Trophoblast cell (in vitro differentiated cells and primary cell): Measurements from ENCODE around the gene N4BP2L2.

Source experiments
- DNase-seq, 2 donors: peaks; one replicate each; pipeline ENCODE4 v3.0.0-alpha.2; 2016
- H2AFZ ChIP-seq: 2 replicates; pipeline ENCODE4 v1.6.1; 2013; ENCODE audit warnings: low read length, moderate library complexity, mild to moderate bottlenecking; ENCODE audit not compliant: insufficient read depth, poor library complexity
- H2AK5ac ChIP-seq: 2 replicates; pipeline ENCODE4 v1.6.1; 2013; ENCODE audit warnings: mild to moderate bottlenecking, low read length
- H2BK120ac ChIP-seq: 2 replicates; pipeline ENCODE4 v1.6.1; 2013; ENCODE audit warnings: low read length, mild to moderate bottlenecking, moderate library complexity; ENCODE audit not compliant: insufficient read depth, poor library complexity
- H2BK12ac ChIP-seq: 2 replicates; pipeline ENCODE4 v1.6.1; 2013; ENCODE audit warnings: mild to moderate bottlenecking, low read length, moderate library complexity
- H2BK5ac ChIP-seq: 2 replicates; pipeline ENCODE4 v1.6.1; 2013; ENCODE audit warnings: low read length, low read depth, moderate library complexity, mild to moderate bottlenecking; ENCODE audit not compliant: poor library complexity
- H3K14ac ChIP-seq: 2 replicates; pipeline ENCODE4 v1.6.1; 2013; ENCODE audit warnings: mild to moderate bottlenecking, low read length
- H3K18ac ChIP-seq: 2 replicates; pipeline ENCODE4 v1.6.1; 2013; ENCODE audit warnings: mild to moderate bottlenecking, low read length
- H3K23ac ChIP-seq: 2 replicates; pipeline ENCODE4 v1.6.1; 2013; ENCODE audit warnings: low read length
- H3K27ac ChIP-seq: 2 replicates; pipeline ENCODE4 v1.5.1; 2013; ENCODE audit warnings: low read depth, mild to moderate bottlenecking, inconsistent platforms, low read length, moderate library complexity
- H3K27me3 ChIP-seq: 2 replicates; pipeline ENCODE4 v1.6.1; 2013; ENCODE audit warnings: inconsistent platforms, mild to moderate bottlenecking, low read length, moderate library complexity; ENCODE audit not compliant: insufficient read depth
- H3K36me3 ChIP-seq, 2 experiments: 1 replicate in 1 of 2; 2 replicates in 1 of 2; pipeline ENCODE4 v1.6.1; 2013; ENCODE audit warnings: low read length in 2 of 2, mild to moderate bottlenecking in 2 of 2, moderate library complexity in 1 of 2; ENCODE audit not compliant: insufficient read depth in 2 of 2, control insufficient read depth in 1 of 2
- H3K4ac ChIP-seq: 2 replicates; pipeline ENCODE4 v1.6.1; 2013; ENCODE audit warnings: low read depth, mild to moderate bottlenecking, low read length, moderate library complexity
- H3K4me1 ChIP-seq, 2 experiments: 1 replicate in 1 of 2; 2 replicates in 1 of 2; pipeline ENCODE4 v1.6.1; 2013; ENCODE audit warnings: low read length in 2 of 2, mild to moderate bottlenecking in 2 of 2, moderate library complexity in 1 of 2; ENCODE audit not compliant: insufficient read depth in 2 of 2, control insufficient read depth in 1 of 2
- H3K4me2 ChIP-seq: 2 replicates; pipeline ENCODE4 v1.6.1; 2013; ENCODE audit warnings: inconsistent platforms, mild to moderate bottlenecking, low read length, moderate library complexity
- H3K4me3 ChIP-seq: 2 replicates; pipeline ENCODE4 v1.5.1; 2013; ENCODE audit warnings: mild to moderate bottlenecking, low read depth, low read length, inconsistent platforms
- H3K79me1 ChIP-seq: one replicate; pipeline ENCODE4 v1.6.1; 2013; ENCODE audit warnings: low read length
- H3K79me2 ChIP-seq: 2 replicates; pipeline ENCODE4 v1.6.1; 2013; ENCODE audit warnings: low read length, mild to moderate bottlenecking; ENCODE audit not compliant: control insufficient read depth, insufficient read depth, poor library complexity
- H3K9ac ChIP-seq: 2 replicates; pipeline ENCODE4 v1.6.1; 2013; ENCODE audit warnings: mild to moderate bottlenecking, low read length
- H3K9me3 ChIP-seq: 2 replicates; pipeline ENCODE4 v1.6.1; 2013; ENCODE audit warnings: low read depth, mild to moderate bottlenecking, control low read depth, inconsistent platforms, low read length; ENCODE audit not compliant: insufficient read depth
- H4K12ac ChIP-seq: 2 replicates; pipeline ENCODE4 v1.6.1; 2013; ENCODE audit warnings: low read depth, mild to moderate bottlenecking, low read length, moderate library complexity
- H4K8ac ChIP-seq: 2 replicates; pipeline ENCODE4 v1.6.1; 2013; ENCODE audit warnings: low read depth, mild to moderate bottlenecking, low read length, moderate library complexity
- H4K91ac ChIP-seq: one replicate; pipeline ENCODE4 v1.6.1; 2013; ENCODE audit warnings: low read depth, mild to moderate bottlenecking, low read length, moderate library complexity
- WGBS: extraction: QIAGEN DNeasy Blood & Tissue Kit; methylation state at CpG from one replicate; pipeline ENCODE4 v1.1.7; 2013; ENCODE audit warnings: missing lambda C conversion rate; ENCODE audit not compliant: insufficient read length, insufficient coverage; ENCODE audit errors: extremely low coverage; 5-methylcytosine and 5-hydroxymethylcytosine counted together

Gene N4BP2L2

DNA sequence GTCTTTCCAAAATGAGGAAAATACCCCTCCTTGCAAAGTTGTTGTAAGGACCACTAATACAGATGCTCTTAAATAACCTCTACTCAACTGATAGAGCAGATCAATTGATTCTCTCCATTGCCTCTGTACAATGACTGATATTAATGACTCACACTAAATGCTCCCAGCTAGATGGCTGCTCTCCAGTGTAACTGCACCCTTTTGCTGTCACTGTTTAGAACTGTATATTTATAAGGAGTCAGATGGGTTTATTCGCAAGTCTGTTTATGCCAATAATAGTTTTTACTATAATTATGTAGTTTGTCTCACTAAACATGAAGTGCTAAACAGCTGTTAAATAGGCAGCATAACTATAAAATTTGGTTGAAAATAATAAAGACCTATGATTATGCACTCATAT, 89.6 kb downstream of the N4BP2L2 start:
- H2BK120ac ChIP-seq = no peak overlapping the region
- no peak overlapping the region for H3K14ac ChIP-seq
- no peaks in the 10 kb centered on the region for H3K9me3 ChIP-seq
- H2AFZ ChIP-seq = no peak overlapping the region
- DNase-seq = no peak
- no peak overlapping the region for H4K91ac ChIP-seq
- no peaks in the 10 kb centered on the region for H3K79me2 ChIP-seq
- no peak overlapping the region for H3K4me3 ChIP-seq
- H2BK5ac ChIP-seq = no peak overlapping the region
- no peak overlapping the region for H3K9ac ChIP-seq
- H3K36me3 ChIP-seq = peaks cover 0 to 1% of the 10 kb centered on the region in 2 experiments
- no peak overlapping the region for H4K8ac ChIP-seq
- H3K27me3 ChIP-seq = no peaks in the 10 kb centered on the region
- H4K12ac ChIP-seq = no peak overlapping the region
- H3K23ac ChIP-seq = no peak overlapping the region
- no peak overlapping the region for H3K27ac ChIP-seq
- H3K4ac ChIP-seq = no peak overlapping the region
- H2BK12ac ChIP-seq = no peak overlapping the region
- no peak overlapping the region for H2AK5ac ChIP-seq
- H3K79me1 ChIP-seq = no peaks in the 10 kb centered on the region
- H3K4me1 ChIP-seq = no peaks in the 10 kb centered on the region
- no peak overlapping the region for H3K4me2 ChIP-seq
- no peak overlapping the region for H3K18ac ChIP-seq
- WGBS = no CpG with 5 or more reads among the region's 1 CpG

DNA sequence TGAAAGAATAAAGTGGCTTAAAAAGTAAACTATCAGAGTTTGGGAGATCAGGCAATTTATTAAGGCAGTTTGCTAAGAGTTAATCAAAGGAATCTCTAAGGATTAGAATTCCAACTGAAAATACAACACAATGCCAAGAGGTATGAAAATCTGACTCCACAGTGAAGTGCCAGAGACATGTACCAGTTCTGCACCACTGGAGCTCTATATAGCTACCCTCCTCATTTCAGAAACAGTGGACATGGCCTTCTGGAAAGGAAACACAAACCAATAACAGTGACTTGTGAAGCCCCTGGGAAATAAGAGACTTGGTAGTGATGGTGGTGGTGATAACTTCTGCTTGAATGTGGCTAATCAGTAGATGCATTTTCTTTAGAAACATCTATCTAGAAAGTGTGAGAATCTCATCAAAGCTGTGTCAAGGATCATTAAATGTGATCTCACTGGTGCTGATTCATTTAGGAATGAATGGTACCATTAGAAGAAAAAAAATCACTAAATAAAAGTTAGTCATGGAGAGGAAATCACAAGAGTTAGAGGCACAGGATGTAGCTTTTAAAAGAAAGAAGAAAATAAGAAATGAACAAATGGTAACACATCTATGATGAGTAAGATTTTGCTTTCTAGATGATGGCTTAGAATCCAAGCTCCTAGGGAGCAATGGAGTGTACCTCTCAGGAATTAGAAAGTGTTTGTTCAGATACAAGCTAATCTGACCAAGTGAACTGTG, 90.5 kb downstream of the N4BP2L2 start:
- H3K36me3 ChIP-seq = peaks cover 0 to 1% of the 10 kb centered on the region in 2 experiments
- H2AK5ac ChIP-seq = no peak overlapping the region
- H3K79me2 ChIP-seq = no peaks in the 10 kb centered on the region

GRCh38 chr13:32446773-32447465, 91.7 kb downstream of the N4BP2L2 start:
- Histone ChIP-seq H3K14ac (no peak overlapping the region), H2AFZ (no peak overlapping the region)

More for the DNA sequence above, 90.5 kb downstream of the N4BP2L2 start:
- no peaks in the 10 kb centered on the region for H3K79me1 ChIP-seq
- no peak overlapping the region for H3K14ac ChIP-seq
- no peak overlapping the region for H2BK5ac ChIP-seq
- H3K4me3 ChIP-seq = no peak overlapping the region
- H4K91ac ChIP-seq = no peak overlapping the region
- no peak overlapping the region for H3K4me2 ChIP-seq
- no peak overlapping the region for H4K12ac ChIP-seq
- H3K27me3 ChIP-seq = no peaks in the 10 kb centered on the region
- H3K4ac ChIP-seq = no peak overlapping the region
- H3K4me1 ChIP-seq = no peaks in the 10 kb centered on the region
- H3K18ac ChIP-seq = no peak overlapping the region
- no peak for DNase-seq
- no peak overlapping the region for H2BK12ac ChIP-seq
- no peak overlapping the region for H3K9ac ChIP-seq
- no peak overlapping the region for H2AFZ ChIP-seq
- H3K9me3 ChIP-seq = no peaks in the 10 kb centered on the region
- no peak overlapping the region for H4K8ac ChIP-seq
- H2BK120ac ChIP-seq = no peak overlapping the region
- H3K27ac ChIP-seq = no peak overlapping the region
- H3K23ac ChIP-seq = no peak overlapping the region

GRCh38 chr13:32446220-32446619, 92.4 kb downstream of the N4BP2L2 start:
- Histone ChIP-seq H2AFZ (no peak overlapping the region), H4K8ac (no peak overlapping the region), H3K23ac (no peak overlapping the region), H2BK5ac (no peak overlapping the region), H2BK12ac (no peak overlapping the region), H3K36me3 (no peaks in the 10 kb centered on the region), H3K27me3 (no peaks in the 10 kb centered on the region), H2AK5ac (no peak overlapping the region), H2BK120ac (no peak overlapping the region), H3K4ac (no peak overlapping the region), H3K9ac (no peak overlapping the region), H3K14ac (no peak overlapping the region), H3K79me2 (no peaks in the 10 kb centered on the region), H3K4me2 (no peak overlapping the region), H3K18ac (no peak overlapping the region), H4K91ac (no peak overlapping the region), H3K9me3 (no peaks in the 10 kb centered on the region), H3K27ac (no peak overlapping the region), H3K4me1 (no peaks in the 10 kb centered on the region), H3K4me3 (no peak overlapping the region), H4K12ac (no peak overlapping the region), H3K79me1 (no peaks in the 10 kb centered on the region)
- WGBS = no CpG with 5 or more reads among the region's 3 CpGs
- no peak for DNase-seq

More at GRCh38 chr13:32446773-32447465, 91.7 kb downstream of the N4BP2L2 start:
- Histone ChIP-seq H3K4me2 (no peak overlapping the region), H3K9ac (no peak overlapping the region), H3K79me1 (no peaks in the 10 kb centered on the region), H4K12ac (no peak overlapping the region), H3K9me3 (no peaks in the 10 kb centered on the region), H3K18ac (no peak overlapping the region), H2AK5ac (no peak overlapping the region), H3K23ac (no peak overlapping the region), H2BK12ac (no peak overlapping the region), H4K8ac (no peak overlapping the region), H3K27me3 (no peaks in the 10 kb centered on the region), H2BK120ac (no peak overlapping the region), H3K4me3 (no peak overlapping the region), H2BK5ac (no peak overlapping the region), H3K4ac (no peak overlapping the region), H3K4me1 (no peaks in the 10 kb centered on the region), H4K91ac (no peak overlapping the region), H3K79me2 (no peaks in the 10 kb centered on the region), H3K27ac (no peak overlapping the region), H3K36me3 (peaks cover 0 to 1% of the 10 kb centered on the region in 2 experiments)
- no peak for DNase-seq
- WGBS = no CpG with 5 or more reads among the region's 2 CpGs
